PFSK-1 (cell line): ENCODE data around the gene TANGO6.

Experiments
- FOXP2 ChIP-seq: optimal IDR thresholded peaks from 2 replicates; pipeline ENCODE3; 2011; ENCODE audit warnings: borderline replicate concordance, control low read depth, inconsistent platforms; ENCODE audit not compliant: insufficient read depth; ENCODE audit errors: extremely low read length, extremely low read depth
- POLR2AphosphoS5 ChIP-seq: IDR thresholded peaks from 2 replicates; pipeline ENCODE4 v1.6.1; 2012; ENCODE audit warnings: low read depth, mild to moderate bottlenecking, control low read depth, low read length, moderate library complexity
- TAF1 ChIP-seq: IDR thresholded peaks from 2 replicates; pipeline ENCODE4 v1.6.1; 2012; ENCODE audit warnings: low read length, control low read depth, borderline replicate concordance; ENCODE audit not compliant: insufficient read depth

DNA sequence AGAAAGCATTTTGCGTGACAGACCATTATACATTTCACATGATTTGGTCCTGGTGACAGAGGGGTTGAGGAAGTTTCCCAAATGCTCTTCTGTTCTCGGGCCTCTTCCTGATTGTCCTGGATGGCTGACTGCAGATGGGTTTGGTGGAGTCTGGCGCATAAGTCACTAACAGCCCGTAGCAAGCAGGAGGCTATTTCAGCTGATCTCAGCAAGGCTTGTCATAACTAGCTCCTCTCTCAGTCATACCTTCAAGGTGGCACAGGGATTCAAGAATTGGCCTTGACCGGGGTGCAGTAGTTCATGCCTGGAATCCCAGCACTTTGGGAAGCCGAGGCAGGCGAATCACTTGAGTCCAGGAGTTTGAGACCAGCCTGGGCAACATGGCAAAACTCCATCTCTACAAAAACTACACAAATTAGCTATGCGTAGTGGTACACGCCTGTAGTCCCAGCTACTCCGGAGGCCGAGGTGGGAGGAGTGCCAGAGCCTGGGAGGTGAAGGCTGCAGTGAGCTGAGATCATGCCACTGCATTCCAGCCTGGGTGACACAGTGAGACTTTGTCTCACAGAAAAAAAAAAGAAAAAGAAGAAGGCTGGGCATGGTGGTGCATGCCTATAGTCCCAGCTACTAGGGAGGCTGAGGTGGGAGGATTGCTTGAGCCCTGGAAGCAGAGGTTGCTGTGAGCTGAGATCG lies 193.2 kb downstream of the TANGO6 start:
- TF ChIP-seq POLR2AphosphoS5 (no peak), FOXP2 (no peak), TAF1 (no peak)
